22Rv1 (cell line): Measurements from ENCODE around the gene PRR7.

Source experiments
- H3K27ac ChIP-seq: fragments of 450-650 bp; 2 replicates; pipeline ENCODE4 v1.5.1; 2017
- CTCF ChIP-seq: fragments of 450-650 bp; IDR thresholded peaks from 2 replicates; pipeline ENCODE4 v1.5.1; 2017; ENCODE audit warnings: mild to moderate bottlenecking
- ZFX ChIP-seq: fragments of 450-650 bp; IDR thresholded peaks from 2 replicates; pipeline ENCODE4 v1.6.1; 2017; ENCODE audit warnings: antibody characterized with exemption, borderline replicate concordance

Gene PRR7

GRCh38 chr5:177468329-177468684, 21.7 kb downstream of the PRR7 start:
- TF ChIP-seq CTCF (no peak), ZFX (no peak)
- no peak overlapping the region for H3K27ac ChIP-seq

GRCh38 chr5:177468685-177469628, 22.3 kb downstream of the PRR7 start:
- H3K27ac ChIP-seq, result no peak overlapping the region
- TF ChIP-seq ZFX (no peak), CTCF (no peak)

- TF ChIP-seq ZFX, result no peak
- TF ChIP-seq CTCF, result no peak
- no peak overlapping the region for H3K27ac ChIP-seq
Measured at GRCh38 chr5:177469750-177470525, 23.3 kb downstream of the PRR7 start.

DNA sequence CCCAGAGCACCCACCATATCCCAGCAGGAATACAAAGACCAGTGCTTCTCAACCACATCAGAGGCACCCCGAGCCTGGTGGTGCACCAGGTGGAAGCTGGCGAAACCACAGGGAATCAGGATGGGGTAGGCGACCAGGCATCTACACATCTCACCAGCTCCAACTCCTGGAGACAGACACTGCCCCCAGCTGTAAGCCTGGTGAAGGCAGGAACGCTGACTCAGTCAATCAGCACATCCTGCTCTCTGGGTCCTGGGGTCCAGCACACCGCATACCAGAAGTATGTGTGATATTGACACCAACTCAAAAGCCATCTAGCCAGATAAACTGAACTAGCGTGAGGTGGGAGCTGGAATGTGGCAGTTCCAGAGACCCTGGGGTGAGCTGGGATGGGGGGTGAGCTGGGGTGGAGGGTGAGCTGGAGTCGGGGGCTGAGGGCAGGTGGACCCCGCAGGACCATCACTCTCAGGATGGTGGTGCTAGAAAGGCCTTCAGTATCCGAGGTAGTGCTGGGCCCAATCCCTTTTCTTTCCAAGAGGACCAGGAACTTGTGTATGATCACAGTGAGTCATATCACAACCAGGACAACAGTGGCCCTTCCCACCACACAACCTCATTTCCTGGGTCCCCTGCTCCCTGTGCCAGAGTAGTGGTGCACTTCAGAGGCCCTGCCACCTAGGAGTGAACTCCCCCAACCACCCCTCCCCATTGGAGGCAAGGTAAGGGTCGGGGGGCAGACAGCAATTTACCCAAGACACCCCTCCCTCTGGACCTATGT, 24.3 kb downstream of the PRR7 start:
- no peak overlapping the region for H3K27ac ChIP-seq
- TF ChIP-seq ZFX (no peak), CTCF (no peak)

GRCh38 chr5:177471610-177472356, 25.2 kb downstream of the PRR7 start:
- H3K27ac ChIP-seq, result peak overlapping the region; percentile 64; the same call in 1 of the 2 replicates
- no peak for TF ChIP-seq ZFX
- no peak for TF ChIP-seq CTCF
